LoVo (cell line): Measurements from ENCODE around the gene CHRNA3.
A peak's percentile ranks its signal among the peaks of the same experiment; 100 is the strongest.
"Not testable (repeated sequence)": the region's sequence is repeated elsewhere in the genome, so short reads cannot be mapped to it uniquely, and the experiment has no call there.

Source experiments
- DNase-seq: peaks from one replicate; pipeline ENCODE4 v3.0.0-alpha.2; 2016; ENCODE audit warnings: low spot score

Gene CHRNA3

GRCh38 chr15:78617516-78617915 lies 3.3 kb downstream of the CHRNA3 start:
- DNase-seq = no peak

- no peak for DNase-seq
Measured at GRCh38 chr15:78617076-78617475, 3.7 kb downstream of the CHRNA3 start.

- no peak for DNase-seq
Measured at GRCh38 chr15:78616506-78616905, 4.3 kb downstream of the CHRNA3 start.

- no peak for DNase-seq
Measured at GRCh38 chr15:78615151-78615589, 5.6 kb downstream of the CHRNA3 start.

- no peak for DNase-seq
Measured at GRCh38 chr15:78614021-78614420, 6.8 kb downstream of the CHRNA3 start.

GRCh38 chr15:78609551-78609950 lies 11.2 kb downstream of the CHRNA3 start:
- not testable (repeated sequence) for DNase-seq

GRCh38 chr15:78605680-78606079 lies 15.1 kb downstream of the CHRNA3 start:
- no peak for DNase-seq

GRCh38 chr15:78605201-78605600 lies 15.6 kb downstream of the CHRNA3 start:
- DNase-seq = no peak

GRCh38 chr15:78604420-78604819 lies 16.4 kb downstream of the CHRNA3 start:
- DNase-seq = no peak

GRCh38 chr15:78603467-78603866 lies 17.3 kb downstream of the CHRNA3 start:
- no peak for DNase-seq

- DNase-seq = no peak
Measured at GRCh38 chr15:78599189-78599588, 21.6 kb downstream of the CHRNA3 start.

GRCh38 chr15:78598348-78598747 lies 22.4 kb downstream of the CHRNA3 start:
- no peak for DNase-seq

GRCh38 chr15:78597583-78597982 lies 23.2 kb downstream of the CHRNA3 start:
- DNase-seq = no peak

GRCh38 chr15:78574944-78575343 lies 45.9 kb downstream of the CHRNA3 start:
- DNase-seq = no peak

- no peak for DNase-seq
Measured at GRCh38 chr15:78573416-78573815, 47.4 kb downstream of the CHRNA3 start.

- DNase-seq = no peak
Measured at GRCh38 chr15:78571382-78571781, 49.4 kb downstream of the CHRNA3 start.

- no peak for DNase-seq
Measured at GRCh38 chr15:78570710-78571109, 50.1 kb downstream of the CHRNA3 start.

- no peak for DNase-seq
Measured at GRCh38 chr15:78567531-78567930, 53.3 kb downstream of the CHRNA3 start.

GRCh38 chr15:78565951-78566774 lies 54.6 kb downstream of the CHRNA3 start:
- DNase-seq = peak; percentile 62

GRCh38 chr15:78565097-78565950 lies 55.5 kb downstream of the CHRNA3 start, which contains the start of gene CHRNA5:
CHRNA5 (plus strand) TSS chr15:78565520; CDS start chr15:78565720, 200 bp downstream.
- peak; percentile 94 for DNase-seq

GRCh38 chr15:78564743-78565096 lies 56.1 kb downstream of the CHRNA3 start:
- no peak for DNase-seq

GRCh38 chr15:78563092-78563491 lies 57.7 kb downstream of the CHRNA3 start:
- no peak for DNase-seq

GRCh38 chr15:78561490-78561889 lies 59.3 kb downstream of the CHRNA3 start:
- DNase-seq = no peak
